ENCODE results near the gene MMADHC. TPM values are rescaled to one million over a fixed set of nuclear protein-coding genes. Genes with fewer than 3 reads are reported as not detected.
A peak's percentile ranks its signal among the peaks of the same experiment; 100 is the strongest.

Gene MMADHC
- total RNA-seq, 1 donor from 2014 or later, result 74.3 TPM

DNA sequence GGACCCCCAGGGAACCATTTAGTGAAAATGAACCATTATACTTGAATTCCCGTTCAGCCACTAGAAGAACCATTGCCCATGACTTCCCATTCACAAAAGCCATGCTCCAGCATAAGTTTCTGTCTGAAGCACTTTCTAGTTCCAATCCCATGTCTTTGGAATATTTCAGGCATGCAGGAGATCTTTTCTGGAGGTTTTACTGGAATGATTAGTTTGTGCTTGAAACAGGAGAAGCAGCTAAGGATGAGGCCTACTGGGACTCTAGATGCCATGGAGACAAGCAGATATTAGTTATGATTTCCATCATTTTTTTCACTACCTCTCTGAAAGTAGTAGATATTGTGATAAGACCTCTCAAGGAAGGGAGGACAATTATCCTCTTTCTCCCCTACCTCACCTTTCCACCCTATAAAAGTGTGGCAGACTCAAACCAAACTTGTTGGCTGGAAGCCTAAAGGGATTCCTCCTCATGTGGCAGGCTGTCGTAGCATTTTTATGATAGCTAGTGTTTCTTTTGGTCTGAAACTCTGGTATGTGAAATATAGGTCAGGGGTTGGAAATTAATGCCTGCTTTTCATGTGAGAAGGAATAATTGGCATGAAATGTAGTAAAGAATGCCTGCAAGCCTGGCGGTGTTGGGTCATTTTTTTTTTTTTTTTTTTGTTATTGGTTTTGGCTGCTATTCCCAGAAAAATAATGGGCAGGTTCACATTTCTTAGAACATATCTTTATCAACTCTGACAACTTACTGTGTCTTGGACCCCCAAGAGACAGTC is 29.3 kb upstream of the MMADHC start:
- DNase-seq, result no peak
- no peak overlapping the region for H3K27ac Mint-ChIP-seq (ENCODE audit: unreplicated experiment)
- H3K36me3 Mint-ChIP-seq (ENCODE audit: unreplicated experiment), result no peaks in the 10 kb centered on the region
- TF ChIP-seq, protein P1, sequence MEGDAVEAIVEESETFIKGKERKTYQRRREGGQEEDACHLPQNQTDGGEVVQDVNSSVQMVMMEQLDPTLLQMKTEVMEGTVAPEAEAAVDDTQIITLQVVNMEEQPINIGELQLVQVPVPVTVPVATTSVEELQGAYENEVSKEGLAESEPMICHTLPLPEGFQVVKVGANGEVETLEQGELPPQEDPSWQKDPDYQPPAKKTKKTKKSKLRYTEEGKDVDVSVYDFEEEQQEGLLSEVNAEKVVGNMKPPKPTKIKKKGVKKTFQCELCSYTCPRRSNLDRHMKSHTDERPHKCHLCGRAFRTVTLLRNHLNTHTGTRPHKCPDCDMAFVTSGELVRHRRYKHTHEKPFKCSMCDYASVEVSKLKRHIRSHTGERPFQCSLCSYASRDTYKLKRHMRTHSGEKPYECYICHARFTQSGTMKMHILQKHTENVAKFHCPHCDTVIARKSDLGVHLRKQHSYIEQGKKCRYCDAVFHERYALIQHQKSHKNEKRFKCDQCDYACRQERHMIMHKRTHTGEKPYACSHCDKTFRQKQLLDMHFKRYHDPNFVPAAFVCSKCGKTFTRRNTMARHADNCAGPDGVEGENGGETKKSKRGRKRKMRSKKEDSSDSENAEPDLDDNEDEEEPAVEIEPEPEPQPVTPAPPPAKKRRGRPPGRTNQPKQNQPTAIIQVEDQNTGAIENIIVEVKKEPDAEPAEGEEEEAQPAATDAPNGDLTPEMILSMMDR (IDR thresholded peaks at IDR 0.05; ENCODE audit: partially characterized antibody, unreplicated experiment), result no peak
- peaks cover 2% of the 10 kb centered on the region for H3K27me3 Mint-ChIP-seq (ENCODE audit: unreplicated experiment)
- H3K4me3 Mint-ChIP-seq (ENCODE audit: unreplicated experiment), result no peak overlapping the region
- no peaks in the 10 kb centered on the region for H3K9me3 Mint-ChIP-seq (ENCODE audit: unreplicated experiment)
- H3K4me1 Mint-ChIP-seq (ENCODE audit: low read depth, unreplicated experiment), result no peaks in the 10 kb centered on the region

DNA sequence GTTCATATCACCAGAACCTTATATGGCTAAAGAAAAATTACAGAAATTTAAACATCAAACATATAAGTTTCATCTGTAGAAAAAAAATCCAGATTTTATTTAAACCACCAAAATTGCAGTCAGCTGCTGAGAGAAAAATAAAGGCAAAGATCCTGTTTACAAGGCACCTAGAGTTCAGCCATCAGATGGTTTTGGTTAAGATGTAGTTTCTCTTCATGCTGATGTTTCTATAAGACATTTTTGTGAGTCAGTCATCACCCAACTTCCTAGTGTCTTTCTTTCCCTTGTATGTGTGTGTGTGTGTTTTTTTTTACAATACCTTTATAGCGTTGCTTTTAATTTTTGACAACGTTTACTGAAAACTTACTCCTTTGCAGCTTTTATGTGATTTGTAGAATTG is 26.1 kb upstream of the MMADHC start:
- TF ChIP-seq, protein P1 (IDR thresholded peaks at IDR 0.05; ENCODE audit: partially characterized antibody, unreplicated experiment), result no peak
- H3K27me3 Mint-ChIP-seq (ENCODE audit: unreplicated experiment), result no peaks in the 10 kb centered on the region
- H3K9me3 Mint-ChIP-seq (ENCODE audit: unreplicated experiment), result no peaks in the 10 kb centered on the region
- H3K27ac Mint-ChIP-seq (ENCODE audit: unreplicated experiment), result no peak overlapping the region
- no peak for DNase-seq
- H3K4me1 Mint-ChIP-seq (ENCODE audit: low read depth, unreplicated experiment), result no peaks in the 10 kb centered on the region
- H3K4me3 Mint-ChIP-seq (ENCODE audit: unreplicated experiment), result no peak overlapping the region
- no peaks in the 10 kb centered on the region for H3K36me3 Mint-ChIP-seq (ENCODE audit: unreplicated experiment)

GRCh38 chr2:149612122-149612521 is 24.5 kb upstream of the MMADHC start:
- Mint-ChIP-seq H3K4me3 (ENCODE audit: unreplicated experiment) (no peak overlapping the region), H3K27me3 (ENCODE audit: unreplicated experiment) (no peaks in the 10 kb centered on the region), H3K27ac (ENCODE audit: unreplicated experiment) (no peak overlapping the region), H3K36me3 (ENCODE audit: unreplicated experiment) (no peaks in the 10 kb centered on the region), H3K4me1 (ENCODE audit: low read depth, unreplicated experiment) (no peaks in the 10 kb centered on the region), H3K9me3 (ENCODE audit: unreplicated experiment) (peaks cover 2% of the 10 kb centered on the region)
- TF ChIP-seq, protein P1 (IDR thresholded peaks at IDR 0.05; ENCODE audit: partially characterized antibody, unreplicated experiment), result no peak
- DNase-seq, result no peak

DNA sequence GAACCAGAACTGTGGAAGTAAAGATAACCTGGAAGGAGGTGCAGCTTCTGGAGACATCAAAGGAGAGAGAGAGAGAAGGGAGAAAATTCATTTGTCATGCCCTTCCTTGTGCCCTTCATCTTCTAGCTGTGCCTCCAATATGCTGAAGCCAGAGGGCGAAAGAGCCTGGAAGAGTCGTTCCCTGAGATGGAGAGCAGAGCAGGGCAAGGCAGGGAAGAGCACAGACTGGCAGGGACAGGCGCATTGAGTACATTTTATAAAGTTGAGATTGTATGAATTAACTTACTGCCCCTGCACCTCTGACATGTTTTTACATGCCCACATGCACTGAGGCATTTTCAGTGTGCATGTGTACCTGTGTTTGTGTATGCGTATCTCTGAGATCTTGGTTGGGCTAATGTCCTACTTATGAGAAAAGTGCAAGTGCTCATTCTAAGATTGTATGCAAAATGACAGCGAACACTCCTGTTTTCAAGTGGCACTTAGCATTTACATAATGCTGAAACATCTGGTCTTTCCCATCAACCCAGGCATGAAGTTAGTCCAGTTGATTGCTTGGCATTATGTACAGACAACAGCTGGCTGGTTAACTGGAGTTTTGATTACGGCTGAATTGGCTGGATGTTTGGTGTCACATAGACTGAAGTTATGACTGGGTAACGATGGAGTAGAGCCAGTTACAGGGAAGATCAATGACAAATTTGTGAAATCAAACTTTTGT is 23.7 kb upstream of the MMADHC start:
- peak; percentile 21 for DNase-seq
- H3K9me3 Mint-ChIP-seq (ENCODE audit: unreplicated experiment), result peaks cover 2% of the 10 kb centered on the region
- no peaks in the 10 kb centered on the region for H3K27me3 Mint-ChIP-seq (ENCODE audit: unreplicated experiment)
- no peaks in the 10 kb centered on the region for H3K36me3 Mint-ChIP-seq (ENCODE audit: unreplicated experiment)
- no peaks in the 10 kb centered on the region for H3K4me1 Mint-ChIP-seq (ENCODE audit: low read depth, unreplicated experiment)
- H3K4me3 Mint-ChIP-seq (ENCODE audit: unreplicated experiment), result no peak overlapping the region
- TF ChIP-seq, protein P1 (IDR thresholded peaks at IDR 0.05; ENCODE audit: partially characterized antibody, unreplicated experiment), result no peak
- no peak overlapping the region for H3K27ac Mint-ChIP-seq (ENCODE audit: unreplicated experiment)

Data from glutamatergic neuron (in vitro differentiated cells).